ENCODE measurements around the gene ADAMTS14. TPM values are rescaled to one million over a fixed set of nuclear protein-coding genes. Genes with fewer than 3 reads are reported as not detected.

The ADAMTS14 gene
- total RNA-seq, 2 donors from 2014 or later = 0.53 to 0.81 TPM

- intact Hi-C loops (cut with DNase I) = no loop called here
- ATAC-seq = no peak
- DNase-seq = no peak
These were observed 12.6 kb downstream of the ADAMTS14 start for GRCh38 chr10:70684839-70685454.

- no peak for ATAC-seq
- no peak for DNase-seq
- intact Hi-C loops (cut with DNase I) = no loop called here
These were observed 13.2 kb downstream of the ADAMTS14 start for GRCh38 chr10:70685455-70685911.

GRCh38 chr10:70688828-70689227, 16.5 kb downstream of the ADAMTS14 start:
- no peak for DNase-seq
- ATAC-seq = no peak
- intact Hi-C loops (cut with DNase I) = no loop called here

GRCh38 chr10:70689661-70690060, 17.4 kb downstream of the ADAMTS14 start:
- DNase-seq (no peak), ATAC-seq (no peak)
- intact Hi-C loops (cut with DNase I) = no loop called here

- DNase-seq = no peak
- intact Hi-C loops (cut with DNase I) = no loop called here
These were observed 18.3 kb downstream of the ADAMTS14 start for GRCh38 chr10:70690589-70690988.

GRCh38 chr10:70691611-70692010, 19.3 kb downstream of the ADAMTS14 start:
- intact Hi-C loops (cut with DNase I) = no loop called here
- ATAC-seq (no peak), DNase-seq (no peak)

More at GRCh38 chr10:70690589-70690988, 18.3 kb downstream of the ADAMTS14 start:
- ATAC-seq = peak in 1 of 2 donors; percentile 71

GRCh38 chr10:70692043-70692603, 19.8 kb downstream of the ADAMTS14 start:
- ATAC-seq (no peak), DNase-seq (no peak)
- intact Hi-C loops (cut with DNase I) = no loop called here

- intact Hi-C loops (cut with DNase I) = no loop called here
- ATAC-seq (peak; percentile 31 to 64), DNase-seq (peak; percentile 48)
These were observed 21.5 kb downstream of the ADAMTS14 start for GRCh38 chr10:70693619-70694335.

GRCh38 chr10:70694418-70695141, 22.3 kb downstream of the ADAMTS14 start:
- ATAC-seq = peak in 1 of 2 donors; percentile 69
- intact Hi-C loops (cut with DNase I) = no loop called here
- no peak for DNase-seq

- intact Hi-C loops (cut with DNase I) = no loop called here
- ATAC-seq = no peak
- DNase-seq = no peak
These were observed 23.1 kb downstream of the ADAMTS14 start for GRCh38 chr10:70695241-70696030.

- intact Hi-C loops (cut with DNase I) = no loop called here
- no peak for DNase-seq
These were observed 25.9 kb downstream of the ADAMTS14 start for GRCh38 chr10:70698211-70698610.

GRCh38 chr10:70699063-70699658, 26.9 kb downstream of the ADAMTS14 start:
- ATAC-seq (no peak), DNase-seq (no peak)
- intact Hi-C loops (cut with DNase I) = no loop called here

More at GRCh38 chr10:70698211-70698610, 25.9 kb downstream of the ADAMTS14 start:
- no peak for ATAC-seq

GRCh38 chr10:70699659-70700174, 27.4 kb downstream of the ADAMTS14 start:
- DNase-seq (no peak), ATAC-seq (no peak)
- intact Hi-C loops (cut with DNase I) = no loop called here

GRCh38 chr10:70702190-70702763, 30.0 kb downstream of the ADAMTS14 start:
- intact Hi-C loops (cut with DNase I) = no loop called here
- DNase-seq = no peak
- ATAC-seq = no peak

GRCh38 chr10:70704211-70704610, 31.9 kb downstream of the ADAMTS14 start:
- DNase-seq = no peak
- intact Hi-C loops (cut with DNase I) = no loop called here
- no peak for ATAC-seq

GRCh38 chr10:70705121-70705861, 33.0 kb downstream of the ADAMTS14 start:
- ATAC-seq = no peak

GRCh38 chr10:70711177-70711576, 38.9 kb downstream of the ADAMTS14 start:
- DNase-seq (no peak), ATAC-seq (no peak)
- intact Hi-C loops (cut with DNase I) = no loop called here

More at GRCh38 chr10:70705121-70705861, 33.0 kb downstream of the ADAMTS14 start:
- intact Hi-C loops (cut with DNase I) = no loop called here
- DNase-seq = no peak
